ENCODE results near the gene IKZF2. TPM values are rescaled to one million over a fixed set of nuclear protein-coding genes. Genes with fewer than 3 reads are reported as not detected.

Gene IKZF2
- total RNA-seq, 1 donor from 2014 or later, result 3.9 TPM

DNA sequence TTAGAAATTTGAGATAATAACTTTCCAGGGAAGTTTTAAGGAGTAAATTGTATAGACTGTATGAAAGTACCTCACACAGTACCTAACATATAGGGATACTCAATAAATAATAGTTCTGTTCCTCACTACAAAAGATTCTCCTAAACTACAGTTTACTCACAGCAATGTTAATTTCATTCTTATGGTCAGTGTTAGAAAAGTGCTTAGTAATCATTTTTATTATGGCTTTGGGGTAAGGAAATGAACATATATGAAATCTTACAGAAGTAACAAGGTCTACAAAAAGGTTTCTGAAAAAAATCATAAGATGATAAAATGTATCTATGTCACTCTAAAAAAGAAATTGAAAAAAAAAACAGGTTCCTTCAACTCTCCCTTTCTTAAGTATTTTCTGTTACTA, 67.2 kb downstream of the IKZF2 start:
- no peak overlapping the region for H3K4me3 ChIP-seq
- H3K9me3 ChIP-seq, result no peaks in the 10 kb centered on the region
- H3K27ac ChIP-seq, result no peak overlapping the region
- DNase-seq (ENCODE audit: low spot score in 2 of 2), result no peak
- H3K27me3 ChIP-seq, result no peaks in the 10 kb centered on the region
- no peaks in the 10 kb centered on the region for H3K36me3 ChIP-seq
- peaks cover 3 to 22% of the 10 kb centered on the region in 2 donors for H3K4me1 ChIP-seq
- intact Hi-C loops (cut with DNase I), result no loop called here
- TF ChIP-seq, protein P1, sequence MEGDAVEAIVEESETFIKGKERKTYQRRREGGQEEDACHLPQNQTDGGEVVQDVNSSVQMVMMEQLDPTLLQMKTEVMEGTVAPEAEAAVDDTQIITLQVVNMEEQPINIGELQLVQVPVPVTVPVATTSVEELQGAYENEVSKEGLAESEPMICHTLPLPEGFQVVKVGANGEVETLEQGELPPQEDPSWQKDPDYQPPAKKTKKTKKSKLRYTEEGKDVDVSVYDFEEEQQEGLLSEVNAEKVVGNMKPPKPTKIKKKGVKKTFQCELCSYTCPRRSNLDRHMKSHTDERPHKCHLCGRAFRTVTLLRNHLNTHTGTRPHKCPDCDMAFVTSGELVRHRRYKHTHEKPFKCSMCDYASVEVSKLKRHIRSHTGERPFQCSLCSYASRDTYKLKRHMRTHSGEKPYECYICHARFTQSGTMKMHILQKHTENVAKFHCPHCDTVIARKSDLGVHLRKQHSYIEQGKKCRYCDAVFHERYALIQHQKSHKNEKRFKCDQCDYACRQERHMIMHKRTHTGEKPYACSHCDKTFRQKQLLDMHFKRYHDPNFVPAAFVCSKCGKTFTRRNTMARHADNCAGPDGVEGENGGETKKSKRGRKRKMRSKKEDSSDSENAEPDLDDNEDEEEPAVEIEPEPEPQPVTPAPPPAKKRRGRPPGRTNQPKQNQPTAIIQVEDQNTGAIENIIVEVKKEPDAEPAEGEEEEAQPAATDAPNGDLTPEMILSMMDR (IDR thresholded peaks at IDR 0.05), result no peak

DNA sequence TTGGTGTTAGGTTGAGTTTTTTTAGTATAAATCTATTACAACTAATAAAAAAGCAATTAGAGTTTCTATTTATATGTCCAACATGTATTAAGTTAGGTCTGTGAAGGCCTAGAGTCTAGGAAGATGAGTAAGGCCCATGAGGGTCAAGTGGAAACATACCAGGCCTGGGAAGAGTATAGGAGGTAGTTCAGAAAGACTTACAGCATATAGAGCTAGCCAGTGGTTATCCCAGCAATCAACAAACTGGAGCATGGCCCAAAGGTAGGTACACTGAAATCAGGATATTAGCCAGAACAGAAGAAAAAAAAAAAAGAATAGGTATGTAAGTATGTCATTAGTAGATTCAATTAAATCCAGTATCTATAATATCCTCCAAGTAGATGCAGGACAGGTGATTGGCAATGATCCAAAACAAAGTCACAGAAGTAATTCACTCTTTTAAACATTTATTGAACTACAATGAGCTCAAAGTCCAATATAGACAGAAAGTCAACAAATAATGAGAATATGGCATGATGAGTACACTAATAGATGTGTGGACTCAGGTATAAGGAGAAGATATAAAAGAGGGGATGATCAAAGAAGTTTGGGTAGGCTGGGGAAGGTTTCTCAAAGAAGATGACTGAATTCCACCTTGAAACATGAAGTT, 70.3 kb downstream of the IKZF2 start:
- H3K9me3 ChIP-seq, result no peaks in the 10 kb centered on the region
- no peak for DNase-seq (ENCODE audit: low spot score in 2 of 2)
- no peak overlapping the region for H3K27ac ChIP-seq
- no peaks in the 10 kb centered on the region for H3K36me3 ChIP-seq
- H3K4me1 ChIP-seq, result peaks cover 0 to 8% of the 10 kb centered on the region in 2 donors
- H3K4me3 ChIP-seq, result no peak overlapping the region
- intact Hi-C loops (cut with DNase I), result no loop called here
- TF ChIP-seq, protein P1 (IDR thresholded peaks at IDR 0.05), result no peak
- H3K27me3 ChIP-seq, result no peaks in the 10 kb centered on the region

DNA sequence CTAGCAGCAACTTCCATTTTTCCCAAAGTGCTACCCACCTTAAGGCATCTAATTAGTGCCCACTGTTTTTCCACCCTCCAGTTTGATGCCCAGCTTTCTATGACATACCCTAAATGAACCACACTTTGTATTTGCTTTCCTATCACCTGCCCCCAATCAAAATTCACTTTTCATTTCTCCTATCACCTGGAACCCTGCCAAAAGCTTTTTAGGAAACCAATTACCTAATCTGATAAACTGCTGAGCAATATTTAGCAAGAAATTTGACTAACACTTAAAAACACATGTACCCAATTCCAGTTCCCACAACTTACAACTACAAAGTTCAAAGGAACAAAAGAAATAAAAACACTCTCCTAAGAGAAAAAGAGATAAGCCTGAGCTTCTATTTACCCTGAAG, 71.7 kb downstream of the IKZF2 start:
- H3K9me3 ChIP-seq, result no peaks in the 10 kb centered on the region
- TF ChIP-seq, protein P1 (IDR thresholded peaks at IDR 0.05), result no peak
- intact Hi-C loops (cut with DNase I), result no loop called here
- peaks cover 0 to 3% of the 10 kb centered on the region in 2 donors for H3K4me1 ChIP-seq
- H3K27me3 ChIP-seq, result no peaks in the 10 kb centered on the region
- H3K4me3 ChIP-seq, result no peak overlapping the region
- DNase-seq (ENCODE audit: low spot score in 2 of 2), result no peak
- no peak overlapping the region for H3K27ac ChIP-seq
- no peaks in the 10 kb centered on the region for H3K36me3 ChIP-seq

DNA sequence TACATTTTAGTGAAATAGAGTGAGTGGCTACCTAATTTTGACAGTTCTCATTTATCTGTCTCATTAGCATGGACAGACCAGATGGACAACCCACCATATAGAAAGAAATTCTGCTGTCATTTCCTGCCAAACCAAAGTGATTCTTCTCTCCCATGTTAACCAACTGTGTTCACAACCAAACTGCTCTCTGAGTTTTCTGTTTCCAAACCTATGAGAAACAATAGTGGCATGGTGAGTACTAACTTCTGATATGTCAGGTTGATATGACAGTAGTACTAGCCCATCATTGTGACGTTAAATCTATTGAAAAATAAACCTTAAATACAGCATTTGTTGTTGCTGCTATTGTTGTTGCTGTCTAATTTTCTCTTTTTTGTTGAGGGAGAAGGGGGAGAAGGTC, 72.7 kb downstream of the IKZF2 start:
- Histone ChIP-seq H3K27ac (no peak overlapping the region), H3K36me3 (no peaks in the 10 kb centered on the region), H3K9me3 (no peaks in the 10 kb centered on the region), H3K27me3 (no peaks in the 10 kb centered on the region), H3K4me3 (no peak overlapping the region), H3K4me1 (no peaks in the 10 kb centered on the region)
- intact Hi-C loops (cut with DNase I), result no loop called here
- TF ChIP-seq, protein P1 (IDR thresholded peaks at IDR 0.05), result no peak
- no peak for DNase-seq (ENCODE audit: low spot score in 2 of 2)

DNA sequence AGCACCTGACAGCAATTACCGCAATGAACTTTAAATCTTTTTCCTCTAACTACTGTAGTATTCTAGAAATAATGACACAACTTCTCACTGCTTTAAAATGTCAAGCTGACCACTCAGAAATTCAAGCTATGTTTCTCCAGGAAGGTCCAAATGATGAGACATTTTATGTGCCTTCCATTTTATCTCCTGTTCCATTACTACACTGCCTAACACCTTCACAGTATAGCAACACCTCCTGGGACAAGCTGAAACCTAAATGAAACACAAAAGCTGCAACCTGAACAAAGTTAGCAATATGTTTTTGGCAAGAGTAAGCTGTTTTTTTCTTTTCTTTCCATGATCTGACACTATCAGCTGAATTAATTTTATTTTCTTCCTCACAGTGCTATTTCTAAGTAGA, 81.9 kb downstream of the IKZF2 start:
- TF ChIP-seq, protein P1 (IDR thresholded peaks at IDR 0.05), result no peak
- no peaks in the 10 kb centered on the region for H3K36me3 ChIP-seq
- no peaks in the 10 kb centered on the region for H3K27me3 ChIP-seq
- no peak for DNase-seq (ENCODE audit: low spot score in 2 of 2)
- no peaks in the 10 kb centered on the region for H3K4me1 ChIP-seq
- intact Hi-C loops (cut with DNase I), result no loop called here
- no peak overlapping the region for H3K4me3 ChIP-seq
- H3K27ac ChIP-seq, result no peak overlapping the region
- H3K9me3 ChIP-seq, result no peaks in the 10 kb centered on the region
